ENCODE measurements around the gene PI16.

DNA sequence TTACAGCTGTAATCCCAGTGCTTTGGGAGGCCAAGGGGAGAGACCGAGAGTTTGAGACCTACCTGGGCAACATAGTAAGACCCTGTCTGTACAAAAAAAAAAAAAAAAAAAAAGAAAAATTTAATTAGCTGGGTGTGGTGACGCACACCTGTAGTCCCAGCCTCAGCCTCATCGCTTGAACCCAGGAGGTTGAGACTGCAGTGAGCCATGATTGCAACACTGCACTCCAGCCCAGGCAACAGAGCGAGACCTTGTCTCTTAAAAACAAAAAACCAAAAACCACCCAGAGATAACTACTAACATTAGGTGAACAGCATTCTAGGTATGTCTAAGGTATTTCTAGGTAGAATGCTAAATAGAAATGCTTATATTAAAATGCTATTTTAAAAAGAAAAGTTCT is 21.0 kb upstream of the PI16 start:
- TF ChIP-seq, protein P1, sequence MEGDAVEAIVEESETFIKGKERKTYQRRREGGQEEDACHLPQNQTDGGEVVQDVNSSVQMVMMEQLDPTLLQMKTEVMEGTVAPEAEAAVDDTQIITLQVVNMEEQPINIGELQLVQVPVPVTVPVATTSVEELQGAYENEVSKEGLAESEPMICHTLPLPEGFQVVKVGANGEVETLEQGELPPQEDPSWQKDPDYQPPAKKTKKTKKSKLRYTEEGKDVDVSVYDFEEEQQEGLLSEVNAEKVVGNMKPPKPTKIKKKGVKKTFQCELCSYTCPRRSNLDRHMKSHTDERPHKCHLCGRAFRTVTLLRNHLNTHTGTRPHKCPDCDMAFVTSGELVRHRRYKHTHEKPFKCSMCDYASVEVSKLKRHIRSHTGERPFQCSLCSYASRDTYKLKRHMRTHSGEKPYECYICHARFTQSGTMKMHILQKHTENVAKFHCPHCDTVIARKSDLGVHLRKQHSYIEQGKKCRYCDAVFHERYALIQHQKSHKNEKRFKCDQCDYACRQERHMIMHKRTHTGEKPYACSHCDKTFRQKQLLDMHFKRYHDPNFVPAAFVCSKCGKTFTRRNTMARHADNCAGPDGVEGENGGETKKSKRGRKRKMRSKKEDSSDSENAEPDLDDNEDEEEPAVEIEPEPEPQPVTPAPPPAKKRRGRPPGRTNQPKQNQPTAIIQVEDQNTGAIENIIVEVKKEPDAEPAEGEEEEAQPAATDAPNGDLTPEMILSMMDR (CRISPR knock-in tag; IDR thresholded peaks at IDR 0.05), result no peak
- no peak for TF ChIP-seq NPAS2 (CRISPR knock-in tag; IDR thresholded peaks at IDR 0.05; ENCODE audit: borderline replicate concordance)
- TF ChIP-seq MYC (CRISPR knock-in tag; IDR thresholded peaks at IDR 0.05; ENCODE audit: borderline replicate concordance), result no peak
- no peak for TF ChIP-seq KDM5A (IDR thresholded peaks at IDR 0.05; ENCODE audit: borderline replicate concordance, low read length)
- TF ChIP-seq GPN1 (CRISPR knock-in tag; IDR thresholded peaks at IDR 0.05; ENCODE audit: borderline replicate concordance), result no peak
- no peak for TF ChIP-seq PHF20 (CRISPR knock-in tag; IDR thresholded peaks at IDR 0.05)
- TF ChIP-seq CEBPB (IDR thresholded peaks at IDR 0.05; ENCODE audit: borderline replicate concordance, low read depth, low read length), result no peak

All from HepG2 (cell line).